Activated T-cell treated with anti-CD3 and anti-CD28 coated beads, Interleukin-2, amount 50 U/mL, for 72 hours (primary cell): ENCODE data around the gene WSB2. TPM values are rescaled to one million over a fixed set of nuclear protein-coding genes. Genes with fewer than 3 reads are reported as not detected.
A peak's percentile ranks its signal among the peaks of the same experiment; 100 is the strongest.
"Not testable (repeated sequence)": the region's sequence is repeated elsewhere in the genome, so short reads cannot be mapped to it uniquely, and the experiment has no call there.

Source experiments
- ATAC-seq, 2 donors: fragments of 150-1000 bp; cut with Tn5 transposase; replicated peaks in 1 of 2; 2 replicates each; pipeline ENCODE4 v1.10.0; 2021; ENCODE audit warnings: moderate library complexity in 2 of 2, mild to moderate bottlenecking in 1 of 2
- DNase-seq, 2 donors: peaks; one replicate each; pipeline ENCODE4 v3.0.0; 2021 to 2022; ENCODE audit warnings: mixed read lengths in 1 of 2
- H3K27ac Mint-ChIP-seq: one replicate; pipeline ENCODE4 v1.8.0; 2022; ENCODE audit warnings: mild to moderate bottlenecking, moderate library complexity, mixed read lengths
- H3K27me3 Mint-ChIP-seq: one replicate; pipeline ENCODE4 v1.8.0; 2022; ENCODE audit warnings: low read depth, mixed read lengths
- H3K36me3 Mint-ChIP-seq, 2 donors: one replicate each; pipeline ENCODE4 v1.8.0; 2022; ENCODE audit warnings: mixed read lengths in 2 of 2, mild to moderate bottlenecking in 1 of 2; ENCODE audit not compliant: insufficient read depth in 2 of 2
- H3K4me1 Mint-ChIP-seq: one replicate; pipeline ENCODE4 v1.8.0; 2022; ENCODE audit warnings: low read depth, mixed read lengths
- H3K4me3 Mint-ChIP-seq, 2 donors: one replicate each; pipeline ENCODE4 v1.8.0; 2022; ENCODE audit warnings: mild to moderate bottlenecking in 2 of 2, mixed read lengths in 2 of 2, moderate library complexity in 2 of 2
- H3K9me3 Mint-ChIP-seq, 2 donors: one replicate each; pipeline ENCODE4 v1.8.0; 2022; ENCODE audit warnings: mixed read lengths in 2 of 2
- total RNA-seq, 2 donors: library from RNA; stranded (reverse); gene quantifications; one replicate each; pipeline ENCODE4 v1.2.3, GENCODE V29; 2022

WSB2 gene
- total RNA-seq, 2 donors from 2014 or later = 41.6 to 69.7 TPM

- H3K9me3 Mint-ChIP-seq = no peaks in the 10 kb centered on the region
- no peak for ATAC-seq
Measured at GRCh38 chr12:118082161-118082560, 21.2 kb upstream of the WSB2 start.

GRCh38 chr12:118081521-118081920 lies 20.5 kb upstream of the WSB2 start:
- not testable (repeated sequence) for H3K9me3 Mint-ChIP-seq, H3K36me3 Mint-ChIP-seq, H3K27me3 Mint-ChIP-seq, DNase-seq, H3K4me3 Mint-ChIP-seq, ATAC-seq, H3K27ac Mint-ChIP-seq, H3K4me1 Mint-ChIP-seq

More at GRCh38 chr12:118082161-118082560, 21.2 kb upstream of the WSB2 start:
- no peaks in the 10 kb centered on the region for H3K36me3 Mint-ChIP-seq
- H3K27ac Mint-ChIP-seq = no peak overlapping the region
- H3K27me3 Mint-ChIP-seq = no peaks in the 10 kb centered on the region
- no peaks in the 10 kb centered on the region for H3K4me1 Mint-ChIP-seq
- no peak overlapping the region for H3K4me3 Mint-ChIP-seq
- DNase-seq = no peak

GRCh38 chr12:118073768-118074167 lies 12.8 kb upstream of the WSB2 start:
- no peaks in the 10 kb centered on the region for H3K9me3 Mint-ChIP-seq
- H3K36me3 Mint-ChIP-seq = no peaks in the 10 kb centered on the region
- H3K27ac Mint-ChIP-seq = no peak overlapping the region
- DNase-seq (no peak), ATAC-seq (no peak)
- no peaks in the 10 kb centered on the region for H3K4me1 Mint-ChIP-seq
- no peaks in the 10 kb centered on the region for H3K27me3 Mint-ChIP-seq
- H3K4me3 Mint-ChIP-seq = no peak overlapping the region

- ATAC-seq = no peak
- H3K27ac Mint-ChIP-seq = no peak overlapping the region
Measured at GRCh38 chr12:118070650-118071049, 9.7 kb upstream of the WSB2 start.

GRCh38 chr12:118068445-118068844 lies 7.5 kb upstream of the WSB2 start:
- Mint-ChIP-seq H3K9me3 (no peaks in the 10 kb centered on the region), H3K27me3 (peaks cover 23% of the 10 kb centered on the region), H3K27ac (peak overlapping the region; percentile 20), H3K4me3 (no peak overlapping the region), H3K36me3 (no peaks in the 10 kb centered on the region), H3K4me1 (peaks cover 29% of the 10 kb centered on the region)
- no peak for ATAC-seq
- no peak for DNase-seq

More at GRCh38 chr12:118070650-118071049, 9.7 kb upstream of the WSB2 start:
- Mint-ChIP-seq H3K36me3 (no peaks in the 10 kb centered on the region), H3K4me3 (no peak overlapping the region), H3K9me3 (no peaks in the 10 kb centered on the region), H3K27me3 (peaks cover 20% of the 10 kb centered on the region), H3K4me1 (peaks cover 8% of the 10 kb centered on the region)
- DNase-seq = no peak

- DNase-seq (no peak), ATAC-seq (no peak)
- peaks cover 23% of the 10 kb centered on the region for H3K27me3 Mint-ChIP-seq
- no peak overlapping the region for H3K27ac Mint-ChIP-seq
- H3K36me3 Mint-ChIP-seq = peaks cover 7 to 12% of the 10 kb centered on the region in 2 donors
- H3K4me3 Mint-ChIP-seq = peak overlapping the region; percentile 43 to 73
- H3K9me3 Mint-ChIP-seq = no peaks in the 10 kb centered on the region
- peaks cover 37% of the 10 kb centered on the region for H3K4me1 Mint-ChIP-seq
Measured at GRCh38 chr12:118065380-118065779, 4.4 kb upstream of the WSB2 start.

- peaks cover 8 to 12% of the 10 kb centered on the region in 2 donors for H3K36me3 Mint-ChIP-seq
- H3K4me3 Mint-ChIP-seq = peak overlapping the region; percentile 52 to 73
- H3K27ac Mint-ChIP-seq = peak overlapping the region; percentile 70
- DNase-seq (peak in 1 of 2 donors; percentile 22), ATAC-seq (peak; percentile 43 to 53)
- H3K4me1 Mint-ChIP-seq = peaks cover 44% of the 10 kb centered on the region
- no peaks in the 10 kb centered on the region for H3K9me3 Mint-ChIP-seq
- H3K27me3 Mint-ChIP-seq = peaks cover 23% of the 10 kb centered on the region
Measured at GRCh38 chr12:118064608-118065007, 3.6 kb upstream of the WSB2 start.

GRCh38 chr12:118063576-118064391 lies 2.8 kb upstream of the WSB2 start:
- Mint-ChIP-seq H3K4me3 (peak overlapping the region; percentile 89 to 94), H3K27ac (peak overlapping the region; percentile 70), H3K36me3 (peaks cover 8 to 12% of the 10 kb centered on the region in 2 donors), H3K27me3 (peaks cover 23% of the 10 kb centered on the region), H3K9me3 (no peaks in the 10 kb centered on the region), H3K4me1 (peaks cover 52% of the 10 kb centered on the region)
- no peak for ATAC-seq
- no peak for DNase-seq

- Mint-ChIP-seq H3K27me3 (peaks cover 13% of the 10 kb centered on the region), H3K9me3 (no peaks in the 10 kb centered on the region), H3K4me1 (peaks cover 49% of the 10 kb centered on the region), H3K27ac (peak overlapping the region; percentile 98), H3K4me3 (peak overlapping the region; percentile 89 to 94), H3K36me3 (peaks cover 8 to 12% of the 10 kb centered on the region in 2 donors)
- ATAC-seq (peak; percentile 14 to 17), DNase-seq (peak in 1 of 2 donors; percentile 29)
Measured at GRCh38 chr12:118061873-118062843, 1.2 kb upstream of the WSB2 start.

GRCh38 chr12:118060301-118061010 lies 523 bp downstream of the WSB2 start:
- Mint-ChIP-seq H3K9me3 (no peaks in the 10 kb centered on the region), H3K27ac (peak overlapping the region; percentile 94), H3K36me3 (peaks cover 8 to 12% of the 10 kb centered on the region in 2 donors), H3K4me1 (peaks cover 53% of the 10 kb centered on the region), H3K27me3 (peaks cover 2% of the 10 kb centered on the region), H3K4me3 (peak overlapping the region; percentile 83 to 87)
- peak; percentile 27 to 55 for ATAC-seq
- peak; percentile 37 to 58 for DNase-seq

GRCh38 chr12:118059341-118060191 lies 1.4 kb downstream of the WSB2 start:
- H3K9me3 Mint-ChIP-seq = no peaks in the 10 kb centered on the region
- H3K36me3 Mint-ChIP-seq = peaks cover 8 to 12% of the 10 kb centered on the region in 2 donors
- ATAC-seq = no peak
- H3K27ac Mint-ChIP-seq = peak overlapping the region; percentile 94
- H3K4me3 Mint-ChIP-seq = peak overlapping the region; percentile 83 to 87
- peaks cover 49% of the 10 kb centered on the region for H3K4me1 Mint-ChIP-seq
- no peaks in the 10 kb centered on the region for H3K27me3 Mint-ChIP-seq
- no peak for DNase-seq

GRCh38 chr12:118058881-118059280 lies 2.1 kb downstream of the WSB2 start:
- H3K27ac Mint-ChIP-seq = peak overlapping the region; percentile 94
- H3K4me3 Mint-ChIP-seq = peak overlapping the region; percentile 83 to 87
- no peak for DNase-seq

More at GRCh38 chr12:118058881-118059280, 2.1 kb downstream of the WSB2 start:
- Mint-ChIP-seq H3K4me1 (peaks cover 43% of the 10 kb centered on the region), H3K9me3 (no peaks in the 10 kb centered on the region), H3K27me3 (no peaks in the 10 kb centered on the region), H3K36me3 (peaks cover 8 to 12% of the 10 kb centered on the region in 2 donors)
- ATAC-seq = no peak
